ENCODE data around the gene OR10H5. TPM values are rescaled to one million over a fixed set of nuclear protein-coding genes. Genes with fewer than 3 reads are reported as not detected.

Gene OR10H5
- total and polyA plus RNA-seq, 10 of the 15 experiments (the other 5 are each of a cell fraction or from before 2014, with no cell fraction given): not detected

DNA sequence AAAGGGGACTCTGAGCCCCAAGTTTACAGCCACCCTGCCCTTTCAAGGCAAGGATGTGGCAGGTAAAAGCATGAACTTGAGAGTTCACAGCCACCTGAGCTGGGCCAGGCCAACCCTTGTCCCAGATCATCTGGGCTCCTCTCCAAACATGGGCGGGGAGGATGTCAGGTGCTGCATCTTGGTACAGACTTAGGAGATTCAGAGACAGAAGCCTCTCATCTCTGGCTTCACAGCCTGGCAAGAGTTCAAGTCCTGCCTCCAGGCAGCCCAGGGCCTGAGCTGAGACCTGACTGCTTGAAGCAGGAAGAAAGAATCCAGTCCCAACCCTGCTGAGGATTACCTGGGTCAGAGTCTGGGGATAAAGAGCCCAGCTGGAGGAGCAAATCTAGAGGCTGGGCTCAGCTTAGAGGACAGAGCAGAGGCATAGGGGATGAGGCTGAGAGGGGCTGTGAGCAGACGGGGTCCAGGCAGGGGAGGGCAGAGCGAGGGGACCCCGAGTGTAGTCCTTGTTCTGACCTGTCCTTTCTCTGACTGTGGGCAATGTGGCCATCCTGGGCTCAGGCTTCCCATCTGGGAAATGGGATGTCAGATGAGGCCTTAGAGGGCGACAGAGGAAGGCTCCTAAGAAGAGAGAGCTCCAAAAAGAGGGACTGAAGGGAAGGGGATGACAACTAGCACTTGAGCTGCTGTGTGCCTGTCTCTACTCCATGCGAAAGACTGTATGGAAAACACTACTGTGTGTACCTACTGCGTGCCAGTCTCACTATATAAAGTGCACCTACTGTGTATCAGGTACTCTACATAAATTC lies 6.6 kb upstream of the OR10H5 start:
- ChIA-PET CTCF (no interaction called here), SMC1A (ENCODE audit: uncharacterized antibody, unreplicated experiment) (no interaction called here), POLR2A (no interaction called here), RAD21 (ENCODE audit: unreplicated experiment) (no interaction called here)
- Histone ChIP-seq H3K27ac (ENCODE audit: control insufficient read depth, insufficient read depth) (no peak overlapping the region), H2AFZ (ENCODE audit: control insufficient read depth, low read depth, low read length) (no peak overlapping the region), H3K4me1 (ENCODE audit: control insufficient read depth, insufficient read depth, low read length) (no peaks in the 10 kb centered on the region), H3K9me3 (replicated peaks; ENCODE audit: control insufficient read depth, insufficient read depth, low read length) (no peaks in the 10 kb centered on the region), H4K20me1 (ENCODE audit: control insufficient read depth, insufficient read depth) (no peaks in the 10 kb centered on the region), H3K79me2 (ENCODE audit: control insufficient read depth, insufficient read depth, low read length) (no peaks in the 10 kb centered on the region), H3K36me3 (ENCODE audit: control insufficient read depth in 2 of 2, insufficient read depth in 2 of 2, low read length in 1 of 2) (no peaks in the 10 kb centered on the region), H3K27me3 (replicated peaks in 1 of 2; ENCODE audit: control insufficient read depth in 2 of 2, insufficient read depth in 2 of 2, low read length in 1 of 2) (no peaks in the 10 kb centered on the region), H3K4me3 (no peak overlapping the region), H3K4me2 (ENCODE audit: control insufficient read depth, insufficient read depth) (no peak overlapping the region), H3K9ac (ENCODE audit: control insufficient read depth, insufficient read depth, low read length) (no peak overlapping the region)
- intact Hi-C loops (cut with micrococcal nuclease; ENCODE audit: unreplicated experiment): no loop called here
- DNase-seq (ENCODE audit: low read depth, low spot score): no peak
- in situ Hi-C loops (cut with MboI): no loop called here
- no peak for FAIRE-seq
- TF ChIP-seq RELB (IDR thresholded peaks at IDR 0.05; ENCODE audit: low read depth): no peak
- BruUV-seq (replicated peaks): no TSS peak
- peak; percentile 25; the same call in 1 of the 3 replicates for ATAC-seq
- 2% methylated on average over 7 of the region's 7 CpGs for WGBS (ENCODE audit: insufficient coverage, insufficient replicate concordance, low lambda C conversion rate, missing lambda C conversion rate)

- ATAC-seq (no peak), DNase-seq (ENCODE audit: low read depth, low spot score) (no peak), FAIRE-seq (no peak)
- H3K4me3 ChIP-seq: no peak overlapping the region
- H3K9ac ChIP-seq (ENCODE audit: control insufficient read depth, insufficient read depth, low read length): no peak overlapping the region
- ChIA-PET CTCF (no interaction called here), SMC1A (ENCODE audit: uncharacterized antibody, unreplicated experiment) (no interaction called here), RAD21 (ENCODE audit: unreplicated experiment) (no interaction called here), POLR2A (no interaction called here)
- intact Hi-C loops (cut with micrococcal nuclease; ENCODE audit: unreplicated experiment): no loop called here
- H3K27me3 ChIP-seq (replicated peaks in 1 of 2; ENCODE audit: control insufficient read depth in 2 of 2, insufficient read depth in 2 of 2, low read length in 1 of 2): no peaks in the 10 kb centered on the region
- H3K79me2 ChIP-seq (ENCODE audit: control insufficient read depth, insufficient read depth, low read length): no peaks in the 10 kb centered on the region
- in situ Hi-C loops (cut with MboI): no loop called here
- no peaks in the 10 kb centered on the region for H3K9me3 ChIP-seq (replicated peaks; ENCODE audit: control insufficient read depth, insufficient read depth, low read length)
- 25% methylated on average over 5 of the region's 5 CpGs for WGBS (ENCODE audit: insufficient coverage, insufficient replicate concordance, low lambda C conversion rate, missing lambda C conversion rate)
- H3K4me1 ChIP-seq (ENCODE audit: control insufficient read depth, insufficient read depth, low read length): no peaks in the 10 kb centered on the region
- H3K4me2 ChIP-seq (ENCODE audit: control insufficient read depth, insufficient read depth): no peak overlapping the region
- H4K20me1 ChIP-seq (ENCODE audit: control insufficient read depth, insufficient read depth): no peaks in the 10 kb centered on the region
- no peak overlapping the region for H3K27ac ChIP-seq (ENCODE audit: control insufficient read depth, insufficient read depth)
- H2AFZ ChIP-seq (ENCODE audit: control insufficient read depth, low read depth, low read length): no peak overlapping the region
- TF ChIP-seq DPF2 (IDR thresholded peaks at IDR 0.05): 0 out of 2 replicates have a peak, but pooled peaks have one; percentile 44
- no peak for TF ChIP-seq ZBED1 (IDR thresholded peaks at IDR 0.05; ENCODE audit: borderline replicate concordance)
- no peak for TF ChIP-seq FOXK2 (IDR thresholded peaks at IDR 0.05)
- TF ChIP-seq CREB1 (IDR thresholded peaks at IDR 0.05; ENCODE audit: low read depth): no peak
- BruUV-seq (replicated peaks): no TSS peak
- H3K36me3 ChIP-seq (ENCODE audit: control insufficient read depth in 2 of 2, insufficient read depth in 2 of 2, low read length in 1 of 2): no peaks in the 10 kb centered on the region
Measured at GRCh38 chr19:15781661-15782060, 5.8 kb upstream of the OR10H5 start.
